A673 (cell line): ENCODE measurements around the gene FAR1. TPM values are rescaled to one million over a fixed set of nuclear protein-coding genes. Genes with fewer than 3 reads are reported as not detected.

Experiments used
- BruUV-seq: library from RNA; stranded (reverse); fragments of 400-500 nt; replicated peaks from 2 replicates; lab custom pipeline; 2021; lab: Mats Ljungman, UMichigan
- CTCF ChIA-PET: fragments of 300-600 bp; sonication (Branson Sonifier 250); formaldehyde crosslinking; loops from one replicate; lab custom pipeline; 2022; ENCODE audit warnings: antibody characterized with exemption; lab: Charles Lee
- POLR2A ChIA-PET: fragments of 300-600 bp; sonication (Branson Sonifier 250); formaldehyde crosslinking; loops from one replicate; lab custom pipeline; 2022; ENCODE audit warnings: antibody characterized with exemption; ENCODE audit not compliant: low non-redundant PET; lab: Charles Lee
- DNase-seq: peaks from one replicate; pipeline ENCODE4 v3.0.0-alpha.2; 2015; ENCODE audit warnings: low spot score
- H3K27ac ChIP-seq: fragments of 200-600 bp; sonication (generic); 2 replicates; pipeline ENCODE4 v1.5.1; 2016; ENCODE audit warnings: mixed run types, low read depth, mild to moderate bottlenecking, mixed read lengths, antibody characterized with exemption, low read length; ENCODE audit not compliant: poor library complexity, severe bottlenecking
- H3K27me3 ChIP-seq: fragments of 200-600 bp; sonication (generic); replicated peaks from 2 replicates; pipeline ENCODE4 v1.6.1; 2017; ENCODE audit warnings: mixed run types, low read depth, mild to moderate bottlenecking, mixed read lengths, antibody characterized with exemption, low read length; ENCODE audit not compliant: insufficient read depth, poor library complexity
- H3K36me3 ChIP-seq: fragments of 200-600 bp; sonication (generic); 2 replicates; pipeline ENCODE4 v1.6.1; 2016; ENCODE audit warnings: mixed run types, mild to moderate bottlenecking, mixed read lengths, antibody characterized with exemption, low read length; ENCODE audit not compliant: insufficient read depth, poor library complexity, severe bottlenecking
- H3K4me1 ChIP-seq: fragments of 200-600 bp; sonication (generic); 2 replicates; pipeline ENCODE4 v1.6.1; 2017; ENCODE audit warnings: mixed run types, mild to moderate bottlenecking, mixed read lengths, antibody characterized with exemption, low read length; ENCODE audit not compliant: insufficient read depth, poor library complexity, severe bottlenecking
- H3K4me3 ChIP-seq: fragments of 200-600 bp; sonication (generic); 2 replicates; pipeline ENCODE4 v1.5.1; 2016; ENCODE audit warnings: low read depth, mixed run types, mild to moderate bottlenecking, mixed read lengths, low read length; ENCODE audit not compliant: poor library complexity, severe bottlenecking
- H3K9me3 ChIP-seq: fragments of 200-600 bp; sonication (generic); 2 replicates; pipeline ENCODE4 v1.6.1; 2016; ENCODE audit warnings: mixed run types, low read depth, mild to moderate bottlenecking, mixed read lengths, antibody characterized with exemption, low read length; ENCODE audit not compliant: poor library complexity, severe bottlenecking
- EZH2 ChIP-seq: fragments of 200-600 bp; sonication (generic); IDR thresholded peaks from 2 replicates; pipeline ENCODE4 v1.6.1; 2017; ENCODE audit warnings: borderline replicate concordance, low read depth, mild to moderate bottlenecking, mixed read lengths, antibody characterized with exemption, low read length; ENCODE audit not compliant: poor library complexity, severe bottlenecking
- intact Hi-C: fragments of 100-400 bp; cut with micrococcal nuclease; formaldehyde crosslinking; loops from one replicate; pipeline ENCODE4 v1.10.0; 2022; ENCODE audit not compliant: unreplicated experiment
- total RNA-seq: library from RNA; stranded (reverse); gene quantifications from 2 replicates; pipeline ENCODE4 v1.2.3, GENCODE V29; 2021
- TF ChIP-seq, protein P1 (sequence below): fragments of 300-800, 200-600 bp; sonication (generic); conservative IDR thresholded peaks from 2 replicates; pipeline ENCODE4 v1.5.1; 2017; ENCODE audit warnings: low read depth, mild to moderate bottlenecking, antibody characterized with exemption, low read length, moderate library complexity, mixed read lengths

Gene FAR1
- total RNA-seq, 1 experiment from 2014 or later = 66.6 TPM

DNA sequence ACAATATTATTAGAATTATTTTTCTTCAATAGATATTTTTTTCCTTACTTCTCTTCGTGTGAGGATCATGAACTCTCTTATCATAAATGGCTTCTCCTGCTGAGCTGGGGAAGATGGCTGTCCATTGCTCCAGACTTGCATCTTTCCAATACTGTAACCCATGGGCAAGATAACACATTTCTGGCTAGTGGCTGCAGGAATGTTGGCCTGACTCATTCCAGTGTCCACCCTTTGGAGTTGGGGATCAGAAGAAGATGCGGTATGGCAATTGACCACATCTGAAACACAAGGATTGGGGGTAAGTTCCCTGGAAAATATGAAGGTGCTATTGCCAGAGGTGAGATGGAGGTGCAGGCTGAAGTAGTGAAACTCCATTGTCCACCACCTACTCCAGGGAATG lies 92.8 kb downstream of the FAR1 start:
- DNase-seq = no peak
- CTCF ChIA-PET = no interaction called here

DNA sequence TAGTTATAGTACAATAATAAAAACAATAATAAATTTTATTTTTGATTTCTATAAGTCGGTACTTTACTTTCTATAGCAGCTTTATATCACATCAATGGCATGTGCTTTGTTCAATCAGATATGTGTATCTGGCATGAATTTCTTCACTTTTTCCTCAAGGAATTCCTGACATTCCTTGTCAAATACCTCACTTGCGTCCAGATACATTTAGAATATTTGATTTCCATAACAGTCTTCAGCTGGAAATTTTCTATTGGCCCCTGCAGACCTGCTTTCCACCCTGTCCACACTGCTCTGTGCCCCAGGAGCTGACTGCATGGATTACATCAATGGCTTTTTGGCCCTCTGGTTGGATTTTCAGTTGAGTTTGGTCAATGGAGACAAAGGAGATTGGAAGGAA lies 93.2 kb downstream of the FAR1 start:
- DNase-seq = no peak
- ChIA-PET CTCF (interaction anchor here (0.6 kb wide), 1 partner anchor 10 kb away, joined by 3 read pairs; no protein-coding TSS in a partner anchor), POLR2A (no interaction called here)
- H3K27me3 ChIP-seq = no peaks in the 10 kb centered on the region
- H3K36me3 ChIP-seq = no peaks in the 10 kb centered on the region
- no peak overlapping the region for H3K4me3 ChIP-seq
- no peak overlapping the region for H3K27ac ChIP-seq
- no peaks in the 10 kb centered on the region for H3K9me3 ChIP-seq
- intact Hi-C loops = no loop called here
- BruUV-seq = no TSS peak
- no peaks in the 10 kb centered on the region for H3K4me1 ChIP-seq
- TF ChIP-seq EZH2 = no peak
- TF ChIP-seq, protein P1, sequence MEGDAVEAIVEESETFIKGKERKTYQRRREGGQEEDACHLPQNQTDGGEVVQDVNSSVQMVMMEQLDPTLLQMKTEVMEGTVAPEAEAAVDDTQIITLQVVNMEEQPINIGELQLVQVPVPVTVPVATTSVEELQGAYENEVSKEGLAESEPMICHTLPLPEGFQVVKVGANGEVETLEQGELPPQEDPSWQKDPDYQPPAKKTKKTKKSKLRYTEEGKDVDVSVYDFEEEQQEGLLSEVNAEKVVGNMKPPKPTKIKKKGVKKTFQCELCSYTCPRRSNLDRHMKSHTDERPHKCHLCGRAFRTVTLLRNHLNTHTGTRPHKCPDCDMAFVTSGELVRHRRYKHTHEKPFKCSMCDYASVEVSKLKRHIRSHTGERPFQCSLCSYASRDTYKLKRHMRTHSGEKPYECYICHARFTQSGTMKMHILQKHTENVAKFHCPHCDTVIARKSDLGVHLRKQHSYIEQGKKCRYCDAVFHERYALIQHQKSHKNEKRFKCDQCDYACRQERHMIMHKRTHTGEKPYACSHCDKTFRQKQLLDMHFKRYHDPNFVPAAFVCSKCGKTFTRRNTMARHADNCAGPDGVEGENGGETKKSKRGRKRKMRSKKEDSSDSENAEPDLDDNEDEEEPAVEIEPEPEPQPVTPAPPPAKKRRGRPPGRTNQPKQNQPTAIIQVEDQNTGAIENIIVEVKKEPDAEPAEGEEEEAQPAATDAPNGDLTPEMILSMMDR = no peak

More for the DNA sequence above, 92.8 kb downstream of the FAR1 start:
- POLR2A ChIA-PET = no interaction called here
- no peaks in the 10 kb centered on the region for H3K36me3 ChIP-seq
- H3K4me3 ChIP-seq = no peak overlapping the region
- TF ChIP-seq EZH2 = no peak
- TF ChIP-seq, protein P1 = no peak
- intact Hi-C loops = no loop called here
- no TSS peak for BruUV-seq
- H3K27ac ChIP-seq = no peak overlapping the region
- no peaks in the 10 kb centered on the region for H3K9me3 ChIP-seq
- no peaks in the 10 kb centered on the region for H3K4me1 ChIP-seq
- no peaks in the 10 kb centered on the region for H3K27me3 ChIP-seq

DNA sequence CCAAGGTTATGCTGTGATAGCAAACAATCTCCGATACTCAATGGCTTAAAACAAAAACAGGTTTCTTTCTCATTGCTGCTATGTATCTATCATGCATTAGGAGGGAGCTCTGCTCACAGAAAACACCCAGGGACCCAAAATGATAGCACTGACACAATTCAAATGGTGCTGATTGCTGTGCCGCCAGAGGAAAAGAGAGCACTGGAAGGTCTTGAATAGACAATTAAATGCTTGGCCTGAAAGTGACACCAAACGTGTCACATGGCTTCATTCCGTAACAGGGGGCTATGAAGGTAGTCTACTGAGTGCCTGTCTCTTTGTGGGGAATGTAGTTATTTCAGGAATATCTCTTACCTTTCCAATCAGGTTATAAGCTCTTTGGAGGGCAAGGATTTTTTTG lies 94.2 kb downstream of the FAR1 start:
- BruUV-seq = no TSS peak
- no peaks in the 10 kb centered on the region for H3K9me3 ChIP-seq
- H3K36me3 ChIP-seq = no peaks in the 10 kb centered on the region
- no peak for DNase-seq
- no peak overlapping the region for H3K4me3 ChIP-seq
- TF ChIP-seq, protein P1 = no peak
- TF ChIP-seq EZH2 = no peak
- H3K27me3 ChIP-seq = no peaks in the 10 kb centered on the region
- no peaks in the 10 kb centered on the region for H3K4me1 ChIP-seq
- POLR2A ChIA-PET = no interaction called here
- no peak overlapping the region for H3K27ac ChIP-seq
- intact Hi-C loops = no loop called here
- CTCF ChIA-PET = no interaction called here
